Measurements from ENCODE around the gene GABRA5.

DNA sequence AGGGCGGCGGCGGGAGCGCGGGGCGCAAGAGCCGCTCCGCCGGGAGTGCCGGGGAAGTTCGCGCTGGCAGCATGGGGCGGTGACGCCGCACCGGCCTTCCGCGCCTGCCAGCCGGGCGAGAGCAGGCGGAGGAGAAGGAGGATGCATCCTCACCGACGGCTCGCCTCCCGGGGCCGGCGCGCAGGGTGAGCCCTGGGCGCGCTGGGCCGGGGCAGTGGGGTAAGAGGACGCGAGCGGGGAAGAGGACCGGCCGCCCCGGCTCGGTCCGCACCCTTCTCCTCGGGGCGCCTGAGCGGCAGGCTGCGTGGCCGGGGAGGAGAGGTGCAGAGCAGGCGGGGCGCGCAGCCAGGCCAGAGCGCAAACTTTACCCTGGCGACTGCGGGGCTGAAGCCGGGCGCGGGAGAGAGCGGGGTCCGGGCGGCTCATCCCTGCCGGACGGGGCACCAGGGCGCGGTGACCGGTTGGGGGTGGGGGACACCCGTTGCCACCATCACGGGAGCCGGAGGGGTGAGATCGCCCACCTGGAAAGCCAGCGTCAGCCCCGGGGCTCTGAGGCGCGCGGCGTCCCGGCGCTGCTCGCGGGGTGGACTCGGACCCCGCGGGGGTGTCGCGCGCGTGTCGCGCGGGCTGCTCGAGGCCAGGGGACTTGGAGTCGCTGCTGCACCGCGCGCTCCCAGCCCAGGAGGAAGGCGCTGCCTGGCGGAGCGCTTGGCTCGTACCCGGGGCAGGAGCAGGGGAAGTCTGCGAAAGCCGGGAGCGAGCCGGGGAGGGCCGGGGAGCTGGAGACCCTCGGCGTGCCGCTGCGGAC lies 542 bp downstream of the GABRA5 start:
- TF ChIP-seq CTCF (IDR thresholded peaks at IDR 0.05) (no peak), POLR2A (IDR thresholded peaks at IDR 0.05) (no peak)
